GM18498 (cell line): ENCODE data around the gene PI4K2A.

Experiments used
- ATAC-seq: cut with Tn5 transposase; IDR thresholded peaks from one replicate; pipeline ENCODE4 v1.9.1; 2021; ENCODE audit warnings: mild to moderate bottlenecking, moderate library complexity; ENCODE audit not compliant: unreplicated experiment

Gene PI4K2A

GRCh38 chr10:97724341-97724941 lies 84.0 kb downstream of the PI4K2A start:
- ATAC-seq = no peak
